GM12878 (cell line): ENCODE measurements around the gene RAF1. TPM values are rescaled to one million over a fixed set of nuclear protein-coding genes. Genes with fewer than 3 reads are reported as not detected.

Source experiments
- ATAC-seq: fragments of 200-7000 bp; cut with Tn5 transposase; 3 replicates; pipeline ENCODE4 v1.9.1; 2020; ENCODE audit warnings: mild to moderate bottlenecking, moderate library complexity
- BruUV-seq: library from RNA; stranded (reverse); fragments of 400-500 nt; replicated peaks from 2 replicates; lab custom pipeline; 2021; lab: Mats Ljungman, UMichigan
- CTCF ChIA-PET: fragments of 300-600 bp; sonication (Branson Sonifier 250); formaldehyde crosslinking; extraction: SDS; loops from one replicate; lab custom pipeline; 2021; ENCODE audit warnings: inconsistent platforms; lab: Yijun Ruan, JAX
- POLR2A ChIA-PET: fragments of 350-600 bp; formaldehyde crosslinking; extraction: SDS; loops from one replicate; lab custom pipeline; 2021; ENCODE audit warnings: inconsistent platforms; lab: Charles Lee
- RAD21 ChIA-PET: fragments of 300-600 bp; sonication (Branson Sonifier 250); formaldehyde crosslinking; loops from one replicate; lab custom pipeline; 2023; ENCODE audit warnings: antibody characterized with exemption; ENCODE audit not compliant: unreplicated experiment; lab: Charles Lee
- SMC1A ChIA-PET: fragments of 300-600 bp; sonication (Branson Sonifier 250); formaldehyde crosslinking; loops from one replicate; lab custom pipeline; 2023; ENCODE audit not compliant: unreplicated experiment, uncharacterized antibody; lab: Charles Lee
- DNase-seq: peaks from one replicate; pipeline ENCODE4 v3.0.0-alpha.2; 2011; ENCODE audit warnings: low read depth, low spot score
- FAIRE-seq: peaks from 3 replicates; lab custom pipeline; 2011; peaks lifted over from hg19 to GRCh38; lab: Jason Lieb, UNC
- H2AFZ ChIP-seq: 2 replicates; pipeline ENCODE4 v1.6.0; 2011; ENCODE audit warnings: low read depth, low read length, control low read depth; ENCODE audit not compliant: control insufficient read depth
- H3K27ac ChIP-seq: 2 replicates; pipeline ENCODE4 v1.5.1; 2011; ENCODE audit warnings: control low read depth; ENCODE audit not compliant: control insufficient read depth, insufficient read depth
- H3K27me3 ChIP-seq, 2 experiments: replicated peaks in 1 of 2; 2 replicates each; pipeline versions ENCODE4 v1.6.0 to v1.6.1; 2011; ENCODE audit warnings: low read length in 1 of 2; ENCODE audit not compliant: control insufficient read depth in 2 of 2, insufficient read depth in 2 of 2
- H3K36me3 ChIP-seq, 2 experiments: 2 replicates each; pipeline ENCODE4 v1.5.1; 2011; ENCODE audit warnings: low read length in 1 of 2; ENCODE audit not compliant: control insufficient read depth in 2 of 2, insufficient read depth in 2 of 2
- H3K4me1 ChIP-seq: 2 replicates; pipeline ENCODE4 v1.6.1; 2011; ENCODE audit warnings: mild to moderate bottlenecking, low read length, moderate library complexity, mixed read lengths; ENCODE audit not compliant: control insufficient read depth, insufficient read depth
- H3K4me2 ChIP-seq: 2 replicates; pipeline ENCODE4 v1.6.0; 2011; ENCODE audit warnings: control low read depth; ENCODE audit not compliant: control insufficient read depth, insufficient read depth
- H3K4me3 ChIP-seq: fragments of 200-600 bp; sonication (generic); 2 replicates; pipeline ENCODE4 v1.5.1; 2016
- H3K79me2 ChIP-seq: 2 replicates; pipeline ENCODE4 v1.6.0; 2011; ENCODE audit warnings: low read length; ENCODE audit not compliant: control insufficient read depth, insufficient read depth
- H3K9ac ChIP-seq: 2 replicates; pipeline ENCODE4 v1.8.0; 2011; ENCODE audit warnings: low read length, control low read depth, mixed read lengths; ENCODE audit not compliant: control insufficient read depth, insufficient read depth
- H3K9me3 ChIP-seq: replicated peaks from 3 replicates; pipeline ENCODE4 v1.5.1; 2011; ENCODE audit warnings: mild to moderate bottlenecking, low read length; ENCODE audit not compliant: control insufficient read depth, insufficient read depth
- H4K20me1 ChIP-seq: 2 replicates; pipeline ENCODE4 v1.6.0; 2011; ENCODE audit not compliant: control insufficient read depth, insufficient read depth
- BCL3 ChIP-seq: IDR thresholded peaks from 2 replicates; pipeline ENCODE4 v1.6.1; 2011; ENCODE audit warnings: borderline replicate concordance, low read depth, mild to moderate bottlenecking, moderate library complexity, low read length; ENCODE audit not compliant: insufficient read depth, poor library complexity, severe bottlenecking
- CTCF ChIP-seq, 3 experiments: IDR thresholded peaks in 2 of 3; conservative IDR thresholded peaks in 1 of 3; 2 replicates each; pipeline ENCODE4 v1.5.1; 2011; ENCODE audit warnings: low read depth in 3 of 3, low read length in 3 of 3, mild to moderate bottlenecking in 3 of 3, control low read depth in 2 of 3, moderate library complexity in 2 of 3, inconsistent platforms in 1 of 3, mixed read lengths in 1 of 3; ENCODE audit not compliant: control insufficient read depth in 2 of 3, insufficient read depth in 1 of 3; ENCODE audit errors: extremely low read depth in 1 of 3
- GATAD2B ChIP-seq: fragments of 450-650 bp; conservative IDR thresholded peaks from 2 replicates; pipeline ENCODE4 v1.6.1; 2017; ENCODE audit warnings: low read depth, mild to moderate bottlenecking, moderate library complexity
- KLF5 ChIP-seq: fragments of 450-650 bp; IDR thresholded peaks from 2 replicates; pipeline ENCODE4 v1.6.1; 2014; ENCODE audit warnings: mild to moderate bottlenecking; ENCODE audit not compliant: partially characterized antibody
- MLLT1 ChIP-seq: fragments of 450-650 bp; IDR thresholded peaks from 2 replicates; pipeline ENCODE4 v1.6.1; 2016; ENCODE audit warnings: mild to moderate bottlenecking
- NBN ChIP-seq: fragments of 450-650 bp; IDR thresholded peaks from 2 replicates; pipeline ENCODE4 v1.6.1; 2016
- ZNF274 ChIP-seq: IDR thresholded peaks from one replicate; pipeline ENCODE4 v1.8.0; 2011; ENCODE audit not compliant: insufficient read length, insufficient read depth
- WGBS: methylation state at CpG from one replicate; pipeline ENCODE4 v1.1.6; 2016; ENCODE audit warnings: low lambda C conversion rate; ENCODE audit not compliant: insufficient replicate concordance, insufficient coverage; ENCODE audit errors: missing lambda C conversion rate; 5-methylcytosine and 5-hydroxymethylcytosine counted together
- in situ Hi-C: fragments of 300-500 bp; cut with MboI; formaldehyde crosslinking; loops from 9 replicates; pipeline ENCODE4 v1.14.3; 2018; ENCODE audit warnings: mixed read lengths
- intact Hi-C: fragments of 100-400 bp; cut with micrococcal nuclease; formaldehyde crosslinking; loops from one replicate; pipeline ENCODE4 v1.14.2; 2022; ENCODE audit not compliant: unreplicated experiment
- polyA plus RNA-seq, 11 experiments: library from polyadenylated mRNA; depleted of rRNA in 4 of 11; unstranded in 6 of 11; stranded (reverse) in 5 of 11; fragments of >200 nt; fragmentation: Nextera tagmentation in 4 of 11; fragmentation: Illumina TruSeq in 1 of 11; extraction: Ambion mirVana in 4 of 11; extraction: Trizol in 1 of 11; gene quantifications; 1 replicate in 1 of 11; 2 replicates in 10 of 11; pipeline versions ENCODE4 v1.2.1 to v1.2.3, GENCODE V29; 2011 to 2016; ENCODE audit warnings: inconsistent platforms in 2 of 11, missing spikeins in 2 of 11, low read depth in 1 of 11
- total RNA-seq, 4 experiments: library from RNA; depleted of rRNA in 3 of 4; stranded (reverse); fragments of >200 nt in 3 of 4; fragmentation: Illumina TruSeq in 1 of 4; extraction: Trizol in 1 of 4; gene quantifications; 2 replicates each; pipeline versions ENCODE4 v1.2.1 to v1.2.3, GENCODE V29; 2013 to 2021

The RAF1 gene
- total and polyA plus RNA-seq, 10 of the 15 experiments (the other 5 are each of a cell fraction or from before 2014, with no cell fraction given), result 20.4 to 151 (median 77.8) TPM

- ATAC-seq, result no peak
- H3K4me3 ChIP-seq, result peak overlapping the region; percentile 95
- no peaks in the 10 kb centered on the region for H3K9me3 ChIP-seq
- TF ChIP-seq GATAD2B (no peak), CTCF (IDR thresholded peaks at IDR 0.05 in 2 of 3, conservative IDR thresholded peaks at IDR 0.05 in 1 of 3; ENCODE audit: control insufficient read depth in 2 of 3, extremely low read depth in 1 of 3, insufficient read depth in 1 of 3, low read depth in 3 of 3, low read length in 3 of 3) (no peak), BCL3 (no peak), MLLT1 (0 out of 2 replicates have a peak, but pooled peaks have one; percentile 7), NBN (0 out of 2 replicates have a peak, but pooled peaks have one; percentile 9), ZNF274 (no peak), KLF5 (no peak)
- ChIA-PET POLR2A (interaction anchor here (0.6 to 1.2 kb wide), 2 partner anchors 10 to 72 kb away, joined by 3 to 7 read pairs; partner anchors contain the start of gene TSEN2), CTCF (interaction anchor here (0.5 to 1.5 kb wide), 3 partner anchors 11 to 72 kb away, joined by 3 to 4 read pairs (median 3); partner anchors contain the start of gene TSEN2), SMC1A (interaction anchor here (0.7 to 5.6 kb wide), 4 partner anchors 10 to 403 kb away, joined by 3 to 38 read pairs (median 6); partner anchors contain the start of genes MKRN2OS and RAF1), RAD21 (interaction anchor here (1.0 kb wide), 3 partner anchors 71 to 103 kb away, joined by 3 to 4 read pairs (median 3); partner anchors contain the start of gene TSEN2)
- no peaks in the 10 kb centered on the region for H3K27me3 ChIP-seq
- intact Hi-C loops (loop anchor here (2.0 to 5.0 kb wide), 4 partner anchors 72 to 419 kb away; partner anchors contain the start of genes RPL32 and TSEN2), in situ Hi-C loops (no loop called here)
- peaks cover 46% of the 10 kb centered on the region for H3K79me2 ChIP-seq
- H3K9ac ChIP-seq, result peak overlapping the region; percentile 80
- H3K27ac ChIP-seq, result peak overlapping the region; percentile 89
- no peak for FAIRE-seq
- peak overlapping the region; percentile 96 for H2AFZ ChIP-seq
- no peak for DNase-seq
- BruUV-seq, result TSS peak; percentile 79
- peaks cover 16% of the 10 kb centered on the region for H3K4me1 ChIP-seq
- WGBS, result 2% methylated on average over 8 of the region's 8 CpGs
- H3K4me2 ChIP-seq, result peak overlapping the region; percentile 41
- H3K36me3 ChIP-seq, result no peaks in the 10 kb centered on the region
- no peaks in the 10 kb centered on the region for H4K20me1 ChIP-seq
These were observed 107.6 kb downstream of the RAF1 start for GRCh38 chr3:12556314-12556689.
